Activated CD4-positive, alpha-beta T cell treated with anti-CD3 and anti-CD28 coated beads for 36 hours (primary cell): ENCODE measurements around the gene ASCC3. TPM values are rescaled to one million over a fixed set of nuclear protein-coding genes. Genes with fewer than 3 reads are reported as not detected.

Experiments used
- ATAC-seq: fragments of 200-7000 bp; cut with Tn5 transposase; one replicate; pipeline ENCODE4 v1.10.0; 2021; ENCODE audit warnings: mild to moderate bottlenecking, moderate library complexity
- CTCF ChIA-PET: fragments of 350-600 bp; sonication (Branson Sonifier 250); formaldehyde crosslinking; loops from one replicate; lab custom pipeline; 2021; ENCODE audit warnings: antibody characterized with exemption; lab: Charles Lee
- POLR2A ChIA-PET: fragments of 350-600 bp; sonication (Branson Sonifier 250); formaldehyde crosslinking; loops from one replicate; lab custom pipeline; 2021; ENCODE audit warnings: antibody characterized with exemption, inconsistent platforms; lab: Charles Lee
- DNase-seq: peaks from one replicate; pipeline ENCODE4 v3.0.0-alpha.2; 2020
- H3K27ac Mint-ChIP-seq: one replicate; pipeline ENCODE4 v1.8.0; 2021; ENCODE audit warnings: mixed read lengths
- H3K27me3 Mint-ChIP-seq: one replicate; pipeline ENCODE4 v1.8.0; 2021; ENCODE audit warnings: mixed read lengths
- H3K36me3 Mint-ChIP-seq: one replicate; pipeline ENCODE4 v1.8.0; 2021; ENCODE audit warnings: low read depth, mixed read lengths
- H3K4me1 Mint-ChIP-seq: one replicate; pipeline ENCODE4 v1.8.0; 2021; ENCODE audit warnings: mixed read lengths
- H3K4me3 Mint-ChIP-seq: one replicate; pipeline ENCODE4 v1.8.0; 2021; ENCODE audit warnings: mild to moderate bottlenecking, moderate library complexity, mixed read lengths
- H3K9me3 Mint-ChIP-seq: one replicate; pipeline ENCODE4 v1.8.0; 2021; ENCODE audit warnings: low read depth, mixed read lengths
- intact Hi-C, 2 experiments: fragments of 100-400 bp; cut with DNase I in 1 of 2; cut with micrococcal nuclease in 1 of 2; formaldehyde crosslinking; loops; one replicate each; pipeline versions ENCODE4 v1.14.2 to v1.15.1; 2022 to 2024; cut with DNase I, micrococcal nuclease
- total RNA-seq, 2 experiments: library from RNA; stranded (reverse); gene quantifications; one replicate each; pipeline ENCODE4 v1.2.3, GENCODE V29; 2021

Gene ASCC3
- total RNA-seq, 2 experiments from 2014 or later = 50.3 to 53.4 TPM

DNA sequence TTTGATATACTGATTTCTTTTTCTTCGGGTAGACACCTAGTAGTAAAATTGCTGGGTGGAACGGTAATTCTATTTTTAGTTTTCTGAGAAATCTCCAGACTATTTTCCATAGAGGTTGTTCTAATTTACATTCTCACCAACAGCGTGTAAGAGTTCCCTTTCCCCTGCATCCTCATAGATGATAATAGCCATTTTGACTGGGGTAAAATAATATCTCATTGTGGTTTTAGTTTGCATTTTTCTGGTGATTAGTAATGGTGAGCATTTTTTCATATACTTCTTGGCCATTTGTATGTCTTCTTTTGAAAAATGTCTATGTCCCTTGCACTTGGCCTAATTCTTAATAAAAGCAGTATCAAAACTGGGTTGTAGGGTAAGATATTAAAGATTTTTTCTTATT lies 267.5 kb downstream of the ASCC3 start:
- DNase-seq (no peak), ATAC-seq (no peak)
- Mint-ChIP-seq H3K27me3 (no peaks in the 10 kb centered on the region), H3K27ac (no peak overlapping the region), H3K4me3 (no peak overlapping the region), H3K9me3 (no peaks in the 10 kb centered on the region), H3K36me3 (peaks cover 15% of the 10 kb centered on the region), H3K4me1 (no peaks in the 10 kb centered on the region)
- POLR2A ChIA-PET = no interaction called here
- intact Hi-C loops = no loop called here
- CTCF ChIA-PET = no interaction called here

DNA sequence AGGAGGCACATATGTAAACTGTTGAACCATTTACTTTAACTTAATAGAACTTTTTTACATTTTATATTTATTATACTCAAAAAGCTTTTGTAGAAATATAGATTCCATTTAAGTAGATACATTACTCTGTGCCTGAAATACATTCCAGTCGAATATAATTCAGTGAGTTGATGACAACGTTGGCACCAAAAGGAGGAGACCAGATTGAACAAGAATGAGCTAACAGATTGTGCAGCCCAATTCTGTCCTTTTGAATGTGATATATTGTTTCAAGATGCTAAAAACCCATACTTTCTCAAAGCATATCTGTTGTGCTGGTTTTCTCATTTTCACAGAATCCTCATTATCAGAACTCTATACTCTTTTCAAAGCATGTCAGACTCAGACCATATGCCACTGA lies 269.0 kb downstream of the ASCC3 start:
- no peaks in the 10 kb centered on the region for H3K9me3 Mint-ChIP-seq
- ChIA-PET CTCF (no interaction called here), POLR2A (no interaction called here)
- intact Hi-C loops = no loop called here
- peaks cover 6% of the 10 kb centered on the region for H3K36me3 Mint-ChIP-seq
- no peaks in the 10 kb centered on the region for H3K4me1 Mint-ChIP-seq
- H3K4me3 Mint-ChIP-seq = no peak overlapping the region
- no peak overlapping the region for H3K27ac Mint-ChIP-seq
- no peaks in the 10 kb centered on the region for H3K27me3 Mint-ChIP-seq
- no peak for ATAC-seq
- no peak for DNase-seq

DNA sequence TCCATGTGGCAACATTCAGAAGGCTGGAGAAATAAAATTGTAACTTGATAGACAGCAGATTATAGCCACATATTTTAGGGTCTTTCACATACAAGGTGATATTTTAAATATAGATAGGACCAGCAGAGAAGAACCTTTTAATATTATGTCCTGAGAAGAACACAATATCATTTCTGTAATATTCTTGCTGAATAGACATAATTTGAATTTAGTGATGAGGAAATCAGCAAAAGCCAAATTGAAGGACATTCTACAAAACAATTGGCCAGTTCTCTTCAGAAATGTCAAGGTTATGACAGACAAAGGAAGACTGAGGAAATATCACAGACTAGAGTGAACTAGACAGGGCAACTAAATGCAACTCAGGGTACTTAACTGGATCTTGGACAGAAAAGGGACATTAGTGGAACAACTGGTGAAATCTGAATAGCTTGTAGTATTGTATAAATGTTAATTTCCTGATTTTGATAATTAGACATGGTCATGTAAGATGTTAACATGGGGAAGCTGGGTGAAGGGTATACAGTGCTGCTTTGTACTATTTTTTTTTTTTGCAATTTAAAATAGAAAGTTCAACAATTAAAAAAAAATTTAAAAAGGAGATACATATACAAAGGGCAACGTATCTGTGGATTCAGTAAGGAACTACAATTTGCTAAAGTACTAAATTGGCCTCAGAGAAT lies 281.9 kb downstream of the ASCC3 start:
- no peaks in the 10 kb centered on the region for H3K4me1 Mint-ChIP-seq
- no peak for DNase-seq
- H3K27me3 Mint-ChIP-seq = no peaks in the 10 kb centered on the region
- H3K27ac Mint-ChIP-seq = no peak overlapping the region
- H3K36me3 Mint-ChIP-seq = peaks cover 43% of the 10 kb centered on the region
- H3K9me3 Mint-ChIP-seq = no peaks in the 10 kb centered on the region
- POLR2A ChIA-PET = no interaction called here
- ATAC-seq = no peak
- intact Hi-C loops = no loop called here
- CTCF ChIA-PET = no interaction called here
- no peak overlapping the region for H3K4me3 Mint-ChIP-seq

DNA sequence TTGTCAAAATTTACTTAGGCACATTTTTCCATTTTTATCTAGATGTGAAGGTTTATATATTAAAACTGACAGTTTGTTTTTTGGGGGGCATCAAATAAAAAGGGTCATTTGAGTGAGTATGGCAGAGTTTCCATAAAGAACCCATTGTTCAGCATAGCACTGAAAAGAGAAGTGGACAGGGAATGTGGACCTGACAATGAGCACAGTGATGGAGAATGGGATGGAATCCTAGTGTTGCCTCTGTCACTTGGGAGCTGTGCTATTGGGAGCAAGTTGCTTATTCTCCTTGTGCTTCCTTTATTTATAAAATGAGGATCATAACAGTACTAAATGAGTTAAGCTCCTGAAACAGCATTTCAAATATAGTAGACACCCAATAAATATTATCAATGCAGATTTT lies 285.7 kb downstream of the ASCC3 start:
- intact Hi-C loops = no loop called here
- Mint-ChIP-seq H3K27ac (no peak overlapping the region), H3K4me1 (no peaks in the 10 kb centered on the region), H3K27me3 (no peaks in the 10 kb centered on the region), H3K9me3 (no peaks in the 10 kb centered on the region), H3K36me3 (peaks cover 24% of the 10 kb centered on the region), H3K4me3 (no peak overlapping the region)
- POLR2A ChIA-PET = no interaction called here
- DNase-seq (no peak), ATAC-seq (no peak)
- CTCF ChIA-PET = interaction anchor here (0.9 kb wide), 1 partner anchor 72 kb away, joined by 3 read pairs; no protein-coding TSS in a partner anchor

DNA sequence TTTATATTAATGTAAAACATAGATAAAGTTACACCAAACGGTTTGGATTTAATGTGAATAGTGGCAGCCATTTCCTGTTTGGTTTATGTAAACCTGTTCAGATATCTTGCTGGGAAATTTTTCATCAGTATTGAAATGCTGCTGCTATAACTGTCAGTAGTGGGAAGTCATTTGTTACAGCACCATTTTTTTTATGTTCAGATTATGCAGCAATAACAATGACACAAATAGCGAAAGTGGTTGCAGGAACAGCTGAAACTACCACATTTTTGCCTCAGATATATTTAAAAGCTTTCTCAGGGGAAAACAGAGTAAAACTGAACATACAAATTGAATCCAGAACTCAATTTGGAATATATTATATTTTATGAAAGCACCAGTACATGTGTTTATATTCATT lies 287.6 kb downstream of the ASCC3 start:
- DNase-seq (no peak), ATAC-seq (no peak)
- peaks cover 36% of the 10 kb centered on the region for H3K36me3 Mint-ChIP-seq
- no peaks in the 10 kb centered on the region for H3K27me3 Mint-ChIP-seq
- intact Hi-C loops = no loop called here
- ChIA-PET POLR2A (no interaction called here), CTCF (no interaction called here)
- H3K4me3 Mint-ChIP-seq = no peak overlapping the region
- H3K4me1 Mint-ChIP-seq = no peaks in the 10 kb centered on the region
- no peaks in the 10 kb centered on the region for H3K9me3 Mint-ChIP-seq
- H3K27ac Mint-ChIP-seq = no peak overlapping the region

DNA sequence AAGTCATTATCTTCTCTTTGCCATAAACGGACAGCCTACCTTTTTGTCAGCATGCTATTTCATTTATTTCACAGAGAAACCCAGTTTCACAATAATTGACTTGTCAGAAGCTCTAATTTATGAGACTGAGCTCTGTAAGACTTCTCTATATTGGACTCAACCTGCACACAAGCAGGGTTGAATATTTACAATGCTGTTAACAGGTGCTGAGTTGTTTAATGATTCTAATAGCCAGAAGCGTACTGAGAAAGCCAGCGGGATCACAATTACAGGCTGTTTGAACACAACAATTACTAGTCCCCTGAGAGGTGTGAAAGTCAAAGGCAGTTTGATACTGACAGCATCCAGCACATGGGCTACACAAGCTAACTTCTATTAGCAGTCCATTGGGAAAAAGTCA lies 288.2 kb downstream of the ASCC3 start:
- no peak for ATAC-seq
- ChIA-PET POLR2A (no interaction called here), CTCF (no interaction called here)
- H3K9me3 Mint-ChIP-seq = no peaks in the 10 kb centered on the region
- no peak overlapping the region for H3K4me3 Mint-ChIP-seq
- no peaks in the 10 kb centered on the region for H3K4me1 Mint-ChIP-seq
- H3K27ac Mint-ChIP-seq = no peak overlapping the region
- intact Hi-C loops = no loop called here
- no peaks in the 10 kb centered on the region for H3K27me3 Mint-ChIP-seq
- peaks cover 35% of the 10 kb centered on the region for H3K36me3 Mint-ChIP-seq
- DNase-seq = no peak

DNA sequence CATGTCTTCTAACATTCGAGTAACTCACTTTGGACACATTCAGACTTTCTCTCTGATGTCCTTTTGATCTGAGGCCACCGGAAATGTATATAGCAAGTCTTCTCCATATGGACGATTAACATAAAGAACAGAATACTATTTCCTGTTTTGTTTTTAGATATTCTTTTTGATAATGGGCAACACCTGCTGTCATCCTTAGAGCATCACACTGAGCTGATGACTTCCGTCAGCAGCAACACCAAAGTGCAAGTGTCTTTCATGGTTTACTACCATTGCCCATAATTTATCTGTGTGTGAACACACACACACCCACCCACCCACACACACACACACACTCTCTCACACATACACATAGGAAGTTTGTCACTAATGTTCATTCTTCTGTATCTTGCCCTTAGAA lies 303.7 kb downstream of the ASCC3 start:
- intact Hi-C loops = no loop called here
- Mint-ChIP-seq H3K9me3 (peaks cover 4% of the 10 kb centered on the region), H3K36me3 (peaks cover 11% of the 10 kb centered on the region), H3K4me1 (no peaks in the 10 kb centered on the region), H3K27me3 (no peaks in the 10 kb centered on the region), H3K4me3 (no peak overlapping the region), H3K27ac (no peak overlapping the region)
- CTCF ChIA-PET = no interaction called here
- no peak for DNase-seq
- ATAC-seq = no peak
- POLR2A ChIA-PET = no interaction called here

DNA sequence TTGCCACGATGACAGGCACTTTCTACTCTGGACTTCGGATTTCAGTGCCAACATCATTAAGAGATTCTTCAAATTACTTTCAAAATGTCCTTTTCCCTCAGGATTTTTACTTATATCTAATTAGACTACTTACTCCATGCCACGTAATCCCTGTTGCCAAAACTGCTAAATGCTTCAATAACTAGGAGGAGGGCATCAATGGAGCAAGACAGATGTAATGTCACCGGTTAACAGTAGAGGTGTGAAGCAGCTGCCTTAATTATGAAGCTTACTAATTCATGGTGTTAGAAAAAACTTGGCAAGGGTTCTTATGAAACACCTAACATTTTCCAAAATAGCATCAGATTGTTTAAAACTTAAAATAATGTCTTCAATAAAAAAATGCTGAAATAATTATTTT lies 305.2 kb downstream of the ASCC3 start:
- ATAC-seq = no peak
- ChIA-PET CTCF (no interaction called here), POLR2A (no interaction called here)
- H3K9me3 Mint-ChIP-seq = peaks cover 6% of the 10 kb centered on the region
- no peaks in the 10 kb centered on the region for H3K4me1 Mint-ChIP-seq
- peaks cover 24% of the 10 kb centered on the region for H3K36me3 Mint-ChIP-seq
- DNase-seq = no peak
- H3K4me3 Mint-ChIP-seq = no peak overlapping the region
- no peaks in the 10 kb centered on the region for H3K27me3 Mint-ChIP-seq
- no peak overlapping the region for H3K27ac Mint-ChIP-seq
- intact Hi-C loops = no loop called here

DNA sequence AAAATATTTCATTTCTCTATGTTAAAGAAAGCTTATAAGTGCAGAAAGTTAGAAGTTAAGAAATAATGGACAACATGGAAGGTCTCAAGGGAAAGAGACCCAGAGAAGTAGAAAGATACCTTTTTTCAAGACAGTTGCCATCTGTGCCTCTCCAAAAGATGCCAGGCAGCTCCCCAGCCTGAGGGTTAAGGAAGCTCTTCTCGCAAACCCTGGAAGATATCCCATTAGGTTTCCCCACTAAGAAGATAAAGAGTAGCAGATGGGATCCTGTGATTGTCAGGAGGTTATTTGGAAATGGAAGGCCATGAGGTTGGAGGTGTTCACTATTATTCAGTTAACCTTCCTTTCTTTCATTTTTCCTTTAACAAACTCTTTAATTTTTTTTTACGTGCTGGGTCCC lies 306.3 kb downstream of the ASCC3 start:
- POLR2A ChIA-PET = no interaction called here
- CTCF ChIA-PET = no interaction called here
- intact Hi-C loops = no loop called here
- Mint-ChIP-seq H3K9me3 (peaks cover 10% of the 10 kb centered on the region), H3K36me3 (peaks cover 35% of the 10 kb centered on the region), H3K4me3 (no peak overlapping the region), H3K27me3 (no peaks in the 10 kb centered on the region), H3K4me1 (no peaks in the 10 kb centered on the region), H3K27ac (no peak overlapping the region)
- no peak for DNase-seq
- no peak for ATAC-seq

DNA sequence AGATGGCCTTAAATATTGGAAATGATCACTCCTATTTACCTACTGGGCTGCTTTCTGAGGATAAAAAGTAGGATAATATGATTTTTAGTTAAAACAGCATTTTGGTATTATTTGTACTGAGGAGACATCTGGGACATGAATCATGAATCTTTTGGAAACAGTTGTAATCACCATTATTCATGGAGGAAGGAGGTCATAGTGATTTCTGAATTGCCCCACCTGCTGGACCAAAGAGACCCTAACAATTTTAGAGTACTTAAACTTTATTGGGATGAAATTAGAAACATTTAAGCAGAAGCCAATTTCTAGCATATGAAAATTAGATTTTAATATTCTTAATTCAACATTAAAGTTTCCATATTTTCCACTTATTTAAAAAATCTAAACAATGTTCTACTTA lies 308.0 kb downstream of the ASCC3 start:
- H3K4me3 Mint-ChIP-seq = no peak overlapping the region
- no peaks in the 10 kb centered on the region for H3K4me1 Mint-ChIP-seq
- no peaks in the 10 kb centered on the region for H3K27me3 Mint-ChIP-seq
- ChIA-PET CTCF (no interaction called here), POLR2A (no interaction called here)
- ATAC-seq = no peak
- peaks cover 42% of the 10 kb centered on the region for H3K36me3 Mint-ChIP-seq
- no peak for DNase-seq
- peaks cover 6% of the 10 kb centered on the region for H3K9me3 Mint-ChIP-seq
- H3K27ac Mint-ChIP-seq = no peak overlapping the region
- intact Hi-C loops = no loop called here

DNA sequence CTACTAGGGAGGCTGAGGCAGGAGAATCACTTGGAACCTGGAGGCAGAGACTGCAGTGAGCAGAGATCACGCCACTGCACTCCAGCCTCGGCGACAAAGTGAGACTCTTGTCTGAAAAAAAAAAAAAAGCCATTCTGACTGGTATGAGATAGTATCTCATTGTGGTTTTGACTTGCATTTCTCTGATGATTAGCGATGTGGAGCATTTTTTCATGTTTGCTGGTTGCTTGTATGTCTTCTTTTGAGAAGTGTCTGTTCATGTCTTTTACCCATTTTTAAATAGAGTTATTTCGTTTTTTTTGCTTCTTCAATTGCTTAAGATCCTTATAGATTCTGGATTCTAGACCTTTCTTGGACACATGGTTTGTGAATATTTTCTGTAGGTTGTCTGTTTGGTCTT lies 312.9 kb downstream of the ASCC3 start:
- H3K36me3 Mint-ChIP-seq = peaks cover 44% of the 10 kb centered on the region
- ATAC-seq (no peak), DNase-seq (no peak)
- ChIA-PET CTCF (no interaction called here), POLR2A (no interaction called here)
- H3K27me3 Mint-ChIP-seq = no peaks in the 10 kb centered on the region
- H3K4me1 Mint-ChIP-seq = no peaks in the 10 kb centered on the region
- peaks cover 6% of the 10 kb centered on the region for H3K9me3 Mint-ChIP-seq
- no peak overlapping the region for H3K27ac Mint-ChIP-seq
- H3K4me3 Mint-ChIP-seq = no peak overlapping the region
- intact Hi-C loops = no loop called here

DNA sequence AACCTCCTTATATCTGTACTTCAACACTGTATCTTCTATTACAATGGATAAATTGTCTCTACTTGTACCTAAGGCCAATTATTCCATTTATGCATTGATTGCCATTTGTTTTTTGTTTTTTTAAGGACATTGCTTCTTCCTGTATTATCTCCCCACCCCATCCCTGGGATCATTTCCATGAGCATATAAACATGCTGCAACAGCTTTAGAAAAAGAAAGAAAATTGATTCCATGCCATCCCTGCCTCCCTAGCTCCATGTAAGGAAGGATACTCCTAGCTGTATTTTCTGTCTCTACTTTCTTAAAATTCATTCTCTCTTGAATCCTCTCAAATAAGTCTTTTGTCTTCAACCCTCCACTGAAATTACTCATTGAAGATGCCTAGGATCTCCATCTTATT lies 314.6 kb downstream of the ASCC3 start:
- ATAC-seq (no peak), DNase-seq (no peak)
- CTCF ChIA-PET = interaction anchor here (0.9 kb wide), 1 partner anchor 13 kb away, joined by 3 read pairs; no protein-coding TSS in a partner anchor
- Mint-ChIP-seq H3K4me3 (no peak overlapping the region), H3K36me3 (peaks cover 33% of the 10 kb centered on the region), H3K27ac (no peak overlapping the region), H3K9me3 (peaks cover 6% of the 10 kb centered on the region), H3K4me1 (no peaks in the 10 kb centered on the region), H3K27me3 (no peaks in the 10 kb centered on the region)
- POLR2A ChIA-PET = no interaction called here
- intact Hi-C loops = no loop called here
